ENCODE measurements around the gene TAB2.

DNA sequence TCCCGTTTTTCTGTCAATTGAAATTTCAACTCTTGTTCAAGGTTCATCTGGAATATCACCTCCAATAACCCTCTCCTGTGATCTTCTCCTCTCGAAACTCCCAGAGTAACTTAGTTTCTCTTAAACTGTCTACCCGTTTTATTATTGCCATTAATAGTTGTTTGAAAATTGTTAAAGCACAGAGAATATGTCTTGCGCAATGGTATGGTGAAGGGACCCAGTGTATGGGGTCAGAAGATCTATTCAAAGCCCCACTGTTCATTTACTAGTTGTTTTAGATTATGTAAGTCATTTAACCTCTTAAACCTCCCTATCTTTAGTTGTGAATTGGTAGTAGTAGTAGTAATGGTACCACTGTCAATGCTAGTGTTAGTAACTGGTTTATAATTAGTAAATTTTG is 6.2 kb upstream of the TAB2 start:
- TF ChIP-seq BHLHE40 (IDR thresholded peaks at IDR 0.05; ENCODE audit: low read depth, low read length) (no peak), CHD4 (IDR thresholded peaks at IDR 0.05; ENCODE audit: borderline replicate concordance) (no peak), POLR2A (IDR thresholded peaks at IDR 0.05; ENCODE audit: low read length) (no peak)
- TF ChIP-seq, protein P1, sequence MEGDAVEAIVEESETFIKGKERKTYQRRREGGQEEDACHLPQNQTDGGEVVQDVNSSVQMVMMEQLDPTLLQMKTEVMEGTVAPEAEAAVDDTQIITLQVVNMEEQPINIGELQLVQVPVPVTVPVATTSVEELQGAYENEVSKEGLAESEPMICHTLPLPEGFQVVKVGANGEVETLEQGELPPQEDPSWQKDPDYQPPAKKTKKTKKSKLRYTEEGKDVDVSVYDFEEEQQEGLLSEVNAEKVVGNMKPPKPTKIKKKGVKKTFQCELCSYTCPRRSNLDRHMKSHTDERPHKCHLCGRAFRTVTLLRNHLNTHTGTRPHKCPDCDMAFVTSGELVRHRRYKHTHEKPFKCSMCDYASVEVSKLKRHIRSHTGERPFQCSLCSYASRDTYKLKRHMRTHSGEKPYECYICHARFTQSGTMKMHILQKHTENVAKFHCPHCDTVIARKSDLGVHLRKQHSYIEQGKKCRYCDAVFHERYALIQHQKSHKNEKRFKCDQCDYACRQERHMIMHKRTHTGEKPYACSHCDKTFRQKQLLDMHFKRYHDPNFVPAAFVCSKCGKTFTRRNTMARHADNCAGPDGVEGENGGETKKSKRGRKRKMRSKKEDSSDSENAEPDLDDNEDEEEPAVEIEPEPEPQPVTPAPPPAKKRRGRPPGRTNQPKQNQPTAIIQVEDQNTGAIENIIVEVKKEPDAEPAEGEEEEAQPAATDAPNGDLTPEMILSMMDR (IDR thresholded peaks at IDR 0.05): no peak
